Hepatocyte (in vitro differentiated cells): Measurements from ENCODE around the gene KIF20A. TPM values are rescaled to one million over a fixed set of nuclear protein-coding genes. Genes with fewer than 3 reads are reported as not detected.
"Not testable (repeated sequence)": the region's sequence is repeated elsewhere in the genome, so short reads cannot be mapped to it uniquely, and the experiment has no call there.

Experiments used
- DNase-seq: peaks from one replicate; pipeline ENCODE4 v3.0.0-alpha.2; 2016; ENCODE audit warnings: low spot score
- H2AFZ ChIP-seq: fragments of 200-600 bp; sonication (generic); 2 replicates; pipeline ENCODE4 v1.6.0; 2016; ENCODE audit warnings: antibody characterized with exemption, mild to moderate bottlenecking
- H3K27ac ChIP-seq: fragments of 200-600 bp; sonication (generic); 2 replicates; pipeline ENCODE4 v1.5.1; 2016; ENCODE audit warnings: mild to moderate bottlenecking
- H3K27me3 ChIP-seq: fragments of 200-600 bp; sonication (generic); 2 replicates; pipeline ENCODE4 v1.6.1; 2016
- H3K36me3 ChIP-seq: fragments of 200-600 bp; sonication (generic); replicated peaks from 2 replicates; pipeline ENCODE4 v1.5.1; 2016; ENCODE audit warnings: low read depth; ENCODE audit not compliant: insufficient read depth
- H3K4me1 ChIP-seq: fragments of 200-600 bp; sonication (generic); 2 replicates; pipeline ENCODE4 v1.5.1; 2016; ENCODE audit warnings: mild to moderate bottlenecking, moderate library complexity; ENCODE audit not compliant: insufficient read depth
- H3K4me2 ChIP-seq: fragments of 200-600 bp; sonication (generic); 2 replicates; pipeline ENCODE4 v1.6.0; 2016
- H3K4me3 ChIP-seq: fragments of 200-600 bp; sonication (generic); 2 replicates; pipeline ENCODE4 v1.5.1; 2016; ENCODE audit warnings: mild to moderate bottlenecking
- H3K79me2 ChIP-seq: fragments of 200-600 bp; sonication (generic); 2 replicates; pipeline ENCODE4 v1.6.0; 2017; ENCODE audit warnings: mild to moderate bottlenecking
- H3K9me2 ChIP-seq: fragments of 200-600 bp; sonication (generic); replicated peaks from 2 replicates; pipeline ENCODE4 v1.6.0; 2017; ENCODE audit warnings: mild to moderate bottlenecking; ENCODE audit not compliant: insufficient read depth
- H3K9me3 ChIP-seq: fragments of 200-600 bp; sonication (generic); 2 replicates; pipeline ENCODE4 v1.5.1; 2016; ENCODE audit warnings: low read depth, mild to moderate bottlenecking
- H4K20me1 ChIP-seq: fragments of 200-600 bp; sonication (generic); 2 replicates; pipeline ENCODE4 v1.6.0; 2016; ENCODE audit warnings: mild to moderate bottlenecking; ENCODE audit not compliant: insufficient read depth, poor library complexity, severe bottlenecking
- EZH2 ChIP-seq: fragments of 200-600 bp; sonication (generic); IDR thresholded peaks from 2 replicates; pipeline ENCODE4 v1.6.1; 2016; ENCODE audit warnings: antibody characterized with exemption, mild to moderate bottlenecking, borderline replicate concordance
- EZH2phosphoT487 ChIP-seq: fragments of 200-600 bp; sonication (generic); IDR thresholded peaks from one replicate; pipeline ENCODE4 v1.6.1; 2018; ENCODE audit warnings: antibody characterized with exemption, mild to moderate bottlenecking, low read depth, moderate library complexity; ENCODE audit not compliant: unreplicated experiment, severe bottlenecking
- WGBS: methylation state at CpG from one replicate; pipeline ENCODE4 v1.1.6; 2016; ENCODE audit warnings: low lambda C conversion rate; ENCODE audit errors: missing lambda C conversion rate; 5-methylcytosine and 5-hydroxymethylcytosine counted together
- polyA plus RNA-seq: library from polyadenylated mRNA; unstranded; fragments of >200 nt; fragmentation: Nextera tagmentation; extraction: Ambion mirVana; gene quantifications from 2 replicates; pipeline ENCODE4 v1.2.1, GENCODE V29; 2016
- total RNA-seq: library from RNA; depleted of rRNA; stranded (reverse); fragments of >200 nt; gene quantifications from 2 replicates; pipeline ENCODE4 v1.2.3, GENCODE V29; 2014
- TF ChIP-seq, protein P1 (sequence below): fragments of 200-600 bp; sonication (generic); IDR thresholded peaks from 2 replicates; pipeline ENCODE4 v1.5.1; 2016; ENCODE audit warnings: antibody characterized with exemption, mild to moderate bottlenecking; ENCODE audit not compliant: poor library complexity

KIF20A gene
- total and polyA plus RNA-seq, 2 experiments from 2014 or later, result 9.0 to 12.3 TPM

DNA sequence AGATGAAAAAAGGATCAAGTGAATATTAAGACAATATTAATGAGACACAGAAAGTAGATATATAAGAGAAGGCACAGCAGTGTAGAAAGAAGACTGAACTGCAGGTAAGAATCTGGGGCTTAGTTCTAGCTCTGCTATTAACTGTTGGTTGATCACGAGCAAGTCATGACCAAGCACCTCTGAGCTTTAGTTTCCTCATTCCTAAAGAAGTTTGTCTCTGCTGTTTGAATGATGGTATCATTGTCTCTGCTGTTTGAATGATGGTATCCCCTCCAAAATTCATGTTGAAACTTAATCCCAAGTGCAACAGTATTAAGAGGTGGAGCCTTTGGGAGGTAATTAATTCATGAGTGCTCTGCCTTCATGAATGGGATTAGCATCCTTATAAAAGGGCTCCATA, 37.2 kb upstream of the KIF20A start:
- Histone ChIP-seq H3K36me3 (no peaks in the 10 kb centered on the region), H3K27ac (no peak overlapping the region), H3K4me2 (no peak overlapping the region), H2AFZ (no peak overlapping the region), H3K27me3 (no peaks in the 10 kb centered on the region), H3K9me3 (no peaks in the 10 kb centered on the region), H3K9me2 (no peaks in the 10 kb centered on the region), H4K20me1 (no peaks in the 10 kb centered on the region), H3K4me1 (no peaks in the 10 kb centered on the region), H3K79me2 (no peaks in the 10 kb centered on the region), H3K4me3 (no peak overlapping the region)
- TF ChIP-seq EZH2phosphoT487, result no peak
- TF ChIP-seq, protein P1, sequence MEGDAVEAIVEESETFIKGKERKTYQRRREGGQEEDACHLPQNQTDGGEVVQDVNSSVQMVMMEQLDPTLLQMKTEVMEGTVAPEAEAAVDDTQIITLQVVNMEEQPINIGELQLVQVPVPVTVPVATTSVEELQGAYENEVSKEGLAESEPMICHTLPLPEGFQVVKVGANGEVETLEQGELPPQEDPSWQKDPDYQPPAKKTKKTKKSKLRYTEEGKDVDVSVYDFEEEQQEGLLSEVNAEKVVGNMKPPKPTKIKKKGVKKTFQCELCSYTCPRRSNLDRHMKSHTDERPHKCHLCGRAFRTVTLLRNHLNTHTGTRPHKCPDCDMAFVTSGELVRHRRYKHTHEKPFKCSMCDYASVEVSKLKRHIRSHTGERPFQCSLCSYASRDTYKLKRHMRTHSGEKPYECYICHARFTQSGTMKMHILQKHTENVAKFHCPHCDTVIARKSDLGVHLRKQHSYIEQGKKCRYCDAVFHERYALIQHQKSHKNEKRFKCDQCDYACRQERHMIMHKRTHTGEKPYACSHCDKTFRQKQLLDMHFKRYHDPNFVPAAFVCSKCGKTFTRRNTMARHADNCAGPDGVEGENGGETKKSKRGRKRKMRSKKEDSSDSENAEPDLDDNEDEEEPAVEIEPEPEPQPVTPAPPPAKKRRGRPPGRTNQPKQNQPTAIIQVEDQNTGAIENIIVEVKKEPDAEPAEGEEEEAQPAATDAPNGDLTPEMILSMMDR, result no peak
- TF ChIP-seq EZH2, result no peak
- DNase-seq, result no peak
- 67% methylated on average over 1 of the region's 1 CpG for WGBS

DNA sequence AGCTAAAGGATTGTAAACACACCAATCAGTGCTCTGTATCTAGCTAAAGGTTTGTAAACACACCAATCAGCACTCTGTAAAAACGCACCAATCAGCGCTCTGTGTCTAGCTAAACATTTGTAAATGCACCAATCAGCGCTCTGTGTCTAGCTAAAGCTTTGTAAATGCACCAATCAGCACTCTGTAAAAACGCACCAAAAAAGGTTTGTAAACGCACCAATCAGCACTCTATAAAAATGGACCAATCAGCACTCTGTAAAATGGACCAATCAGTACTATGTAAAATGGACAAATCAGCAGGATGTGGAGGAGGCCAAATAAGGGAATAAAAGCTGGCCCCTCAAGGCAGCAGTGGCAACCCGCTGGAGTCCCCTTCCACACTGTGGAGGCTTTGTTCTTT, 35.3 kb upstream of the KIF20A start:
- not testable (repeated sequence) for H4K20me1 ChIP-seq, DNase-seq, H3K4me2 ChIP-seq, H3K79me2 ChIP-seq, H3K9me2 ChIP-seq, H3K4me1 ChIP-seq, H3K27me3 ChIP-seq, H3K36me3 ChIP-seq, H3K27ac ChIP-seq, H3K9me3 ChIP-seq, H3K4me3 ChIP-seq, H2AFZ ChIP-seq
- 88% methylated on average over 6 of the region's 6 CpGs for whole genome bisulfite sequencing

DNA sequence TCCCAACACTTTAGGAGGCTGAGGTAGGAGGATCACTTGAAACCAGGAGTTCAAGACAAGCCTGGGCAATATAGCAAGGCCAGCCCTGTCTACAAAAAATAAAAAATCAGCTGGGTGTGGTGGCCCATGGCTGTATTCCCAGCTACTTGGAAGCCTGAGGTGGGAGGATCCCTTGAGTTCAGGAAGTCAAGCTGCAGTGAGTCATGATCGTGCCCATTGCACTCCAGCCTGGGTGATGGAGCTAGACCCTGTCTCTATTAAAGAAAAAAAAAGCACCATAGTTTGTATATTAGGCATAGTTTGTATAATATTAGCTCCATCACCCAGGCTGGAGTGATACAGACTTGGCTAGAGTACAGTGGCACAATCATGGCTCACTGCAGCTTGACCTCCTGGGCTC, 30.1 kb upstream of the KIF20A start:
- DNase-seq, result no peak
- TF ChIP-seq, protein P1, result no peak
- TF ChIP-seq EZH2phosphoT487, result no peak
- TF ChIP-seq EZH2, result no peak
- H2AFZ ChIP-seq, result no peak overlapping the region
- 92% methylated on average over 1 of the region's 1 CpG for WGBS
- H4K20me1 ChIP-seq, result no peaks in the 10 kb centered on the region
- H3K4me3 ChIP-seq, result no peak overlapping the region
- H3K4me1 ChIP-seq, result no peaks in the 10 kb centered on the region
- no peaks in the 10 kb centered on the region for H3K79me2 ChIP-seq
- H3K9me3 ChIP-seq, result no peaks in the 10 kb centered on the region
- H3K9me2 ChIP-seq, result no peaks in the 10 kb centered on the region
- H3K27me3 ChIP-seq, result no peaks in the 10 kb centered on the region
- H3K36me3 ChIP-seq, result no peaks in the 10 kb centered on the region
- no peak overlapping the region for H3K27ac ChIP-seq
- H3K4me2 ChIP-seq, result no peak overlapping the region

DNA sequence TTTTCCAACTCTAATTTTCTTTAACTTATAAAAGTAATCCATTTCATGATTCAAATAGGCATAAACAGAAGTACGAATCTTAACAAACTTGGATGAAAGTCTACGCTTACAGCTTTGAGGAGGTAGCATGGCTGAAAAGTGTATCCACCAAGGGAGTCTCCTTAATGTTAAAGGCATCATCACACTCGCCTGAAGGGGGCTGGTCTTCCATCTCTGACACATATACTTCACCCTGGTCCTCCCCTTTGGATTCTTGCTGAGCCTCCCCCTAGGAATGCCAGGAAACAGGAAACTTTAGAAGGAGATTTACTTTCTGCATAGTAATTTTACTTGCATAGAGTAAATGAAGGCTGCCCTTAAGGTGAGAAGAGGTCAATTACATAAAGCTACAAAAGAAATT, 29.4 kb upstream of the KIF20A start:
- Histone ChIP-seq H3K4me3 (no peak overlapping the region), H3K27me3 (no peaks in the 10 kb centered on the region), H3K4me1 (no peaks in the 10 kb centered on the region), H2AFZ (no peak overlapping the region), H4K20me1 (no peaks in the 10 kb centered on the region), H3K36me3 (no peaks in the 10 kb centered on the region), H3K27ac (no peak overlapping the region), H3K9me2 (no peaks in the 10 kb centered on the region), H3K79me2 (no peaks in the 10 kb centered on the region), H3K9me3 (no peaks in the 10 kb centered on the region), H3K4me2 (no peak overlapping the region)
- TF ChIP-seq EZH2phosphoT487 (no peak), EZH2 (no peak)
- TF ChIP-seq, protein P1, result no peak
- DNase-seq, result no peak
- 47% methylated on average over 3 of the region's 3 CpGs for WGBS

DNA sequence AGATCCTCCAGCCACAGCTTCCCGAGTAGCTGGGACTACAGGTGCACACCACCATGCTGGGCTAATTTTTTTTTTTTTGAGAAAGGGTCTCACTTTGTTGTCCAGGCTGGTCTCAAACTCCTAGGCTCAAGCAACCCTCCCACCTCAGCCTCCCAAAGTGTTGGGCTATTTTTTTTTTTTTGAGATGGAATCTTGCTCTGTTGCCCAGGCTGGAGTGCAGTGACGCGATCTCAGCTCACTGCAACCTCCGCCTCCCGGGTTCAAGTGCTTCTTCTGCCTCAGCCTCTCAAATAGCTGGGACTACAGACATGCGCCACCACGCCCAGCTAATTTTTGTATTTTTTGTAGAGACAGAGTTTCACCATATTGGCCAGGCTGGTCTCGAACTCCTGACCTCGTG, 22.9 kb upstream of the KIF20A start:
- not testable (repeated sequence) for H3K27me3 ChIP-seq, H3K4me2 ChIP-seq, H3K9me3 ChIP-seq, H3K4me3 ChIP-seq, H3K36me3 ChIP-seq, H3K27ac ChIP-seq, H2AFZ ChIP-seq, H3K9me2 ChIP-seq, H4K20me1 ChIP-seq, H3K79me2 ChIP-seq, DNase-seq, H3K4me1 ChIP-seq
- WGBS, result 98% methylated on average over 9 of the region's 9 CpGs
